K562 (cell line): Measurements from ENCODE around the gene TGFB2. TPM values are rescaled to one million over a fixed set of nuclear protein-coding genes. Genes with fewer than 3 reads are reported as not detected.

Experiments
- ZBTB40 ChIP-seq, 2 experiments: fragments of 450-650 bp in 1 of 2; sonication (generic) in 1 of 2; formaldehyde crosslinking in 1 of 2; IDR thresholded peaks; 2 replicates each; pipeline versions ENCODE4 v1.7.1 to v1.9.0; 2016 to 2022; ENCODE audit warnings: inconsistent platforms in 1 of 2, mild to moderate bottlenecking in 1 of 2, missing genetic modification reagents in 1 of 2
- polyA plus RNA-seq, 8 experiments: library from polyadenylated mRNA; depleted of rRNA in 4 of 8; stranded (reverse) in 5 of 8; unstranded in 3 of 8; fragments of >200 nt; fragmentation: Nextera tagmentation in 2 of 8; fragmentation: Illumina TruSeq in 1 of 8; extraction: Ambion mirVana in 2 of 8; extraction: Trizol in 1 of 8; gene quantifications; 2 replicates each; pipeline versions ENCODE4 v1.2.1 to v1.2.3, GENCODE V29; 2011 to 2014; ENCODE audit warnings: inconsistent platforms in 1 of 8, missing spikeins in 1 of 8
- total RNA-seq, 7 experiments: library from RNA; depleted of rRNA in 6 of 7; stranded (reverse); fragments of >200 nt in 6 of 7; fragmentation: Illumina TruSeq in 2 of 7; extraction: Trizol in 2 of 7; gene quantifications; 2 replicates each; pipeline versions ENCODE4 v1.2.1 to v1.2.3, GENCODE V29; 2011 to 2021; ENCODE audit warnings: low replicate concordance in 1 of 7

The TGFB2 gene
- total and polyA plus RNA-seq, 9 of the 15 experiments (the other 6 are each of a cell fraction or from before 2014, with no cell fraction given): 0.03 to 0.41 (median 0.11) TPM; not detected in 3

DNA sequence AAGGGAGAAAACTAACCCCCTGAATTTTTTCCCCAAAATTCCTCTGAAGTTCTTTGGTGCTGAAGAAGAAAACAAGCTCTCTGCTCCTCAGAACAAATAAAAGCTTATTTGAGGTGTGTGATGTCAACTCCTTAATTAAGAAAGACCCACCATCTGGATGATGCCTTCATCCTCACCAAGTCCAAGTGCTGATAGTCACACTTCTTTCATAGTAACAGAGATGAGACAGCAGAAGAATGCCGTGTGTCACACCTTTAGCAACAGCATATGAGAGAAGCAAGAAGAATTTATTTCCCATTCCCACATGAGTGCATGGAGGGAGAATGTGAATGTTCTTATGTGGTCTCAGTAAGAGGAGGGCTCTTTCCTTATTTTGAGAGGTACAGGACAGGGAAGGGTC, 91.2 kb downstream of the TGFB2 start (continued):
- TF ChIP-seq ZBTB40 (IDR thresholded peaks at IDR 0.05) (no peak), ZBTB40 (CRISPR knock-in tag; IDR thresholded peaks at IDR 0.05) (no peak)
